ENCODE results near the gene SULT1A2. TPM values are rescaled to one million over a fixed set of nuclear protein-coding genes. Genes with fewer than 3 reads are reported as not detected.

Gene SULT1A2
- total RNA-seq, 1 experiment from 2014 or later, result 0.43 TPM

DNA sequence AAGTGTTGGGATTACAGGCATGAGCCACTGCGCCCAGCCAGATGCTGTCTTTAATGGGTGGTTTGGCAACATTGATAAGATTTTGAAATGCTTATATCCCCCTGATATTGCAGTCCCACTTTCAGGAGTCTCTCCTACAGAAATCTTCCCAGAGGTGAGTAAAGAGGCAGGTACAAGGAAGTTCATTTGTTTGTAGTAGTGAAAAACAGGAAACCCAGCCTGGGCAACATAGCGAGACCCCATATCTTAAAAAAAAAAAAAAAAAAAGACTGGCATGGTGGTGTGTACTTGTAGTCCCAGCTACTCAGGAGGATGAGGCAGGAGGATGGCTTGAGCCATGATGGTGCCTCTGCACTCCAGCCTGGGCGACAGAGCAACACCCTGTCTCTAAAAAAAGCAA is 51.9 kb downstream of the SULT1A2 start:
- BruUV-seq (replicated peaks), result no TSS peak
- Mint-ChIP-seq H3K27me3 (ENCODE audit: insufficient read depth, unreplicated experiment) (no peaks in the 10 kb centered on the region), H3K36me3 (ENCODE audit: insufficient read depth, unreplicated experiment) (no peaks in the 10 kb centered on the region), H3K9me3 (ENCODE audit: unreplicated experiment) (no peaks in the 10 kb centered on the region), H3K27ac (ENCODE audit: unreplicated experiment) (no peak overlapping the region), H3K4me1 (ENCODE audit: low read depth, unreplicated experiment) (no peaks in the 10 kb centered on the region), H3K4me3 (ENCODE audit: unreplicated experiment) (no peak overlapping the region)
- no peak for DNase-seq
- ChIA-PET POLR2A (interaction anchor here (0.5 kb wide), 1 partner anchor 220 kb away, joined by 5 read pairs; no protein-coding TSS in a partner anchor), CTCF (no interaction called here)
- peaks cover 3% of the 10 kb centered on the region; the same call in 1 of the 2 replicates for H3K4me1 ChIP-seq
- intact Hi-C loops (cut with micrococcal nuclease; ENCODE audit: unreplicated experiment), result no loop called here
- H3K36me3 ChIP-seq (ENCODE audit: control insufficient read depth, insufficient read depth, low read length), result no peaks in the 10 kb centered on the region
- TF ChIP-seq, protein P1, sequence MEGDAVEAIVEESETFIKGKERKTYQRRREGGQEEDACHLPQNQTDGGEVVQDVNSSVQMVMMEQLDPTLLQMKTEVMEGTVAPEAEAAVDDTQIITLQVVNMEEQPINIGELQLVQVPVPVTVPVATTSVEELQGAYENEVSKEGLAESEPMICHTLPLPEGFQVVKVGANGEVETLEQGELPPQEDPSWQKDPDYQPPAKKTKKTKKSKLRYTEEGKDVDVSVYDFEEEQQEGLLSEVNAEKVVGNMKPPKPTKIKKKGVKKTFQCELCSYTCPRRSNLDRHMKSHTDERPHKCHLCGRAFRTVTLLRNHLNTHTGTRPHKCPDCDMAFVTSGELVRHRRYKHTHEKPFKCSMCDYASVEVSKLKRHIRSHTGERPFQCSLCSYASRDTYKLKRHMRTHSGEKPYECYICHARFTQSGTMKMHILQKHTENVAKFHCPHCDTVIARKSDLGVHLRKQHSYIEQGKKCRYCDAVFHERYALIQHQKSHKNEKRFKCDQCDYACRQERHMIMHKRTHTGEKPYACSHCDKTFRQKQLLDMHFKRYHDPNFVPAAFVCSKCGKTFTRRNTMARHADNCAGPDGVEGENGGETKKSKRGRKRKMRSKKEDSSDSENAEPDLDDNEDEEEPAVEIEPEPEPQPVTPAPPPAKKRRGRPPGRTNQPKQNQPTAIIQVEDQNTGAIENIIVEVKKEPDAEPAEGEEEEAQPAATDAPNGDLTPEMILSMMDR (IDR thresholded peaks at IDR 0.05; ENCODE audit: insufficient read depth in 1 of 2, low read depth in 1 of 2, low read length in 1 of 2, severe bottlenecking in 1 of 2, unreplicated experiment in 1 of 2), result no peak
- no peak overlapping the region for H3K4me3 ChIP-seq (ENCODE audit: low read depth, low read length)
- no peaks in the 10 kb centered on the region for H3K27me3 ChIP-seq (replicated peaks; ENCODE audit: control insufficient read depth, insufficient read depth, low read length)
- no peaks in the 10 kb centered on the region for H3K9me3 ChIP-seq

GRCh38 chr16:28543072-28543471 is 53.8 kb downstream of the SULT1A2 start:
- BruUV-seq (replicated peaks), result no TSS peak

DNA sequence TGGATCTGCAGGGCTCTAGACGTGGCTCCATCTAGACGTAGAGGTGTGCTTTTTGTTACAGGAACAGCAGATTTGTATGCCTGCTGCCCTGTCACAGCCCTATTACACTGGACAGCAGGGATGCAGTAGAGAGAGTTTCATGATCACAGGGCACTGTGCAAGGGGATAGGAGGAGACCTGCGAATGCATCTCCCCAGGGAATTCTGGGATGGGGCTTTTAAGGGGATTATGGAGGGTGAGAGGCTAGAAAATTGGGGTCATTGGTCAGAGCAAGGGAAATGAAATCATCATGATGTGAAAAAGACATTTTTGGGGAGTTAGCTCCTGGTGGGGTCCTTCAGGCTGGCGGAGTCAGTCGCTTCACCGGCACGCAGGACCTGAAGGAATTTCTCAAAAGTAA is 54.2 kb downstream of the SULT1A2 start:
- BruUV-seq (replicated peaks), result no TSS peak
- Mint-ChIP-seq H3K36me3 (ENCODE audit: insufficient read depth, unreplicated experiment) (peaks cover 5% of the 10 kb centered on the region), H3K27ac (ENCODE audit: unreplicated experiment) (no peak overlapping the region), H3K27me3 (ENCODE audit: insufficient read depth, unreplicated experiment) (no peaks in the 10 kb centered on the region), H3K9me3 (ENCODE audit: unreplicated experiment) (no peaks in the 10 kb centered on the region), H3K4me1 (ENCODE audit: low read depth, unreplicated experiment) (peaks cover 7% of the 10 kb centered on the region), H3K4me3 (ENCODE audit: unreplicated experiment) (no peak overlapping the region)
- DNase-seq, result no peak
- H3K27me3 ChIP-seq (replicated peaks; ENCODE audit: control insufficient read depth, insufficient read depth, low read length), result no peaks in the 10 kb centered on the region
- no peaks in the 10 kb centered on the region for H3K9me3 ChIP-seq
- ChIA-PET POLR2A (no interaction called here), CTCF (interaction anchor here (0.6 kb wide), 1 partner anchor 1977 kb away, joined by 4 read pairs; no protein-coding TSS in a partner anchor)
- TF ChIP-seq, protein P1 (IDR thresholded peaks at IDR 0.05; ENCODE audit: insufficient read depth in 1 of 2, low read depth in 1 of 2, low read length in 1 of 2, severe bottlenecking in 1 of 2, unreplicated experiment in 1 of 2), result no peak
- no peaks in the 10 kb centered on the region for H3K36me3 ChIP-seq (ENCODE audit: control insufficient read depth, insufficient read depth, low read length)
- intact Hi-C loops (cut with micrococcal nuclease; ENCODE audit: unreplicated experiment), result no loop called here
- no peak overlapping the region for H3K4me3 ChIP-seq (ENCODE audit: low read depth, low read length)
- H3K4me1 ChIP-seq, result peaks cover 3% of the 10 kb centered on the region; the same call in 1 of the 2 replicates

More at GRCh38 chr16:28543072-28543471, 53.8 kb downstream of the SULT1A2 start:
- Histone ChIP-seq H3K4me3 (ENCODE audit: low read depth, low read length) (no peak overlapping the region), H3K9me3 (no peaks in the 10 kb centered on the region), H3K36me3 (ENCODE audit: control insufficient read depth, insufficient read depth, low read length) (no peaks in the 10 kb centered on the region), H3K27me3 (replicated peaks; ENCODE audit: control insufficient read depth, insufficient read depth, low read length) (no peaks in the 10 kb centered on the region), H3K4me1 (peaks cover 3% of the 10 kb centered on the region; the same call in 1 of the 2 replicates)
- H3K4me3 Mint-ChIP-seq (ENCODE audit: unreplicated experiment), result no peak overlapping the region
- peaks cover 7% of the 10 kb centered on the region for H3K4me1 Mint-ChIP-seq (ENCODE audit: low read depth, unreplicated experiment)
- H3K27ac Mint-ChIP-seq (ENCODE audit: unreplicated experiment), result no peak overlapping the region
- POLR2A ChIA-PET, result no interaction called here
- H3K36me3 Mint-ChIP-seq (ENCODE audit: insufficient read depth, unreplicated experiment), result peaks cover under 1% of the 10 kb centered on the region
- H3K9me3 Mint-ChIP-seq (ENCODE audit: unreplicated experiment), result no peaks in the 10 kb centered on the region
- H3K27me3 Mint-ChIP-seq (ENCODE audit: insufficient read depth, unreplicated experiment), result no peaks in the 10 kb centered on the region
- CTCF ChIA-PET, result interaction anchor here (0.6 kb wide), 1 partner anchor 1976 kb away, joined by 4 read pairs; no protein-coding TSS in a partner anchor
- DNase-seq, result no peak
- intact Hi-C loops (cut with micrococcal nuclease; ENCODE audit: unreplicated experiment), result no loop called here
- TF ChIP-seq, protein P1 (IDR thresholded peaks at IDR 0.05; ENCODE audit: insufficient read depth in 1 of 2, low read depth in 1 of 2, low read length in 1 of 2, severe bottlenecking in 1 of 2, unreplicated experiment in 1 of 2), result no peak

Other genes starting within 250 kb of the SULT1A2 start
- 1.4 and 1.9 TPM in 2 replicates for gene NPIPB6, start 233.5 kb downstream of the SULT1A2 start, total RNA-seq (2022)
- 20.4 and 44.6 TPM in 2 replicates for gene EIF3CL, start 193.2 kb downstream of the SULT1A2 start, total RNA-seq (2022)
- not detected in 2 replicates for gene NPIPB7, start 124.7 kb downstream of the SULT1A2 start, total RNA-seq (2022)
- 41.0 and 42.2 TPM in 2 replicates for gene CLN3, start 105.0 kb downstream of the SULT1A2 start, total RNA-seq (2022)
- 0.61 and 0.63 TPM in 2 replicates for gene APOBR, start 102.4 kb downstream of the SULT1A2 start, total RNA-seq (2022)
- 0.53 and 0.66 TPM in 2 replicates for gene IL27, start 90.2 kb downstream of the SULT1A2 start, total RNA-seq (2022)
- gene NUPR1, start 58.1 kb downstream of the SULT1A2 start, total RNA-seq (2022), result 8.8 and 16.6 TPM in 2 replicates
- gene SGF29, start 43.1 kb downstream of the SULT1A2 start, total RNA-seq (2022), result 29.8 and 31.1 TPM in 2 replicates
- gene SULT1A1, start 13.0 kb upstream of the SULT1A2 start, total RNA-seq (2022), result 8.9 and 9.1 TPM in 2 replicates
- 0.48 TPM in 1 of 2 replicates, not detected in the other for gene NPIPB8, start 41.0 kb upstream of the SULT1A2 start, total RNA-seq (2022)
- gene EIF3C, start 114.4 kb upstream of the SULT1A2 start, total RNA-seq (2022), result 777 and 841 TPM in 2 replicates
- 0.45 and 0.77 TPM in 2 replicates for gene NPIPB9, start 154.7 kb upstream of the SULT1A2 start, total RNA-seq (2022)
- gene ATXN2L, start 225.9 kb upstream of the SULT1A2 start, total RNA-seq (2022), result 329 and 352 TPM in 2 replicates
- 207 and 234 TPM in 2 replicates for gene TUFM, start 249.3 kb upstream of the SULT1A2 start, total RNA-seq (2022)